Lower leg skin (tissue), 4 donors: ENCODE measurements around the gene TTC23. TPM values are rescaled to one million over a fixed set of nuclear protein-coding genes. Genes with fewer than 3 reads are reported as not detected.

Experiments used
- DNase-seq, 2 donors: peaks; one replicate each; pipeline ENCODE4 v3.0.0-alpha.2; 2019; ENCODE audit warnings: low spot score in 2 of 2
- H3K4me3 ChIP-seq: fragments of 200-600 bp; sonication (generic); 2 replicates; pipeline ENCODE4 v1.5.1; 2017; ENCODE audit warnings: mild to moderate bottlenecking, low read depth; ENCODE audit not compliant: poor library complexity, severe bottlenecking
- CTCF ChIP-seq, 3 donors: fragments of 450-650 bp; IDR thresholded peaks; one replicate each; pipeline ENCODE4 v1.5.1; 2016; ENCODE audit warnings: antibody characterized with exemption in 3 of 3, mild to moderate bottlenecking in 3 of 3, moderate library complexity in 2 of 3
- POLR2A ChIP-seq, 2 donors: fragments of 450-650 bp; IDR thresholded peaks; one replicate each; pipeline ENCODE4 v1.6.1; 2016 to 2017; ENCODE audit warnings: antibody characterized with exemption in 2 of 2, mild to moderate bottlenecking in 1 of 2, moderate library complexity in 1 of 2
- WGBS, 2 donors: methylation state at CpG; one replicate each; pipeline ENCODE4 v1.1.5; 2018; 5-methylcytosine and 5-hydroxymethylcytosine counted together
- intact Hi-C: fragments of 100-400 bp; cut with DNase I; formaldehyde crosslinking; loops from one replicate; pipeline ENCODE4 v1.15.0; 2023; ENCODE audit warnings: low total_unique reads
- total RNA-seq, 4 donors: library from RNA; depleted of rRNA; stranded (reverse); fragments of >200 nt; gene quantifications; one replicate each; pipeline ENCODE4 v1.1.0, GENCODE V29; 2016

TTC23 gene
- total RNA-seq, 4 donors from 2014 or later: 16.3 to 23.7 (median 20.0) TPM

GRCh38 chr15:99250001-99250400 is 620 bp upstream of the TTC23 start:
- TF ChIP-seq POLR2A (IDR thresholded peaks at IDR 0.05): no peak
- intact Hi-C loops: no loop called here
- DNase-seq: no peak
- H3K4me3 ChIP-seq: no peak overlapping the region
- WGBS, 2 donors: 21 to 22% methylated on average over 4 of the region's 4 CpGs

GRCh38 chr15:99248000-99248715 is 1.2 kb downstream of the TTC23 start:
- no peak for DNase-seq
- TF ChIP-seq CTCF (IDR thresholded peaks at IDR 0.05) (no peak), POLR2A (IDR thresholded peaks at IDR 0.05) (no peak)
- intact Hi-C loops: no loop called here
- 70% methylated on average over 7 of the region's 7 CpGs for WGBS, 2 donors
- H3K4me3 ChIP-seq: no peak overlapping the region

GRCh38 chr15:99247062-99247461 is 2.3 kb downstream of the TTC23 start:
- TF ChIP-seq CTCF (IDR thresholded peaks at IDR 0.05) (no peak), POLR2A (IDR thresholded peaks at IDR 0.05) (no peak)
- no peak overlapping the region for H3K4me3 ChIP-seq
- WGBS, 2 donors: 47 to 59% methylated on average over 3 of the region's 3 CpGs
- intact Hi-C loops: no loop called here
- DNase-seq: no peak

- H3K4me3 ChIP-seq: no peak overlapping the region
- TF ChIP-seq CTCF (IDR thresholded peaks at IDR 0.05) (no peak), POLR2A (IDR thresholded peaks at IDR 0.05) (no peak)
- 97% methylated on average over 4 of the region's 4 CpGs for WGBS, 2 donors
- DNase-seq: no peak
- intact Hi-C loops: no loop called here
Observed at GRCh38 chr15:99244306-99244705, 5.1 kb downstream of the TTC23 start.

- intact Hi-C loops: no loop called here
- DNase-seq: no peak
- WGBS, 2 donors: 93 to 96% methylated on average over 9 of the region's 9 CpGs
- no peak overlapping the region for H3K4me3 ChIP-seq
- TF ChIP-seq POLR2A (IDR thresholded peaks at IDR 0.05): no peak
Observed at GRCh38 chr15:99241752-99242151, 7.6 kb downstream of the TTC23 start.

- H3K4me3 ChIP-seq: no peak overlapping the region
- TF ChIP-seq CTCF (IDR thresholded peaks at IDR 0.05) (no peak), POLR2A (IDR thresholded peaks at IDR 0.05) (no peak)
- no peak for DNase-seq
- 81 to 86% methylated on average over 1 of the region's 1 CpG for WGBS, 2 donors
- intact Hi-C loops: no loop called here
Observed at GRCh38 chr15:99239545-99240198, 9.7 kb downstream of the TTC23 start.
